GM12878 (cell line): Measurements from ENCODE around the gene HSD17B14.

Experiments
- BHLHE40 ChIP-seq, 2 experiments: fragments of 450-650 bp in 1 of 2; IDR thresholded peaks; 2 replicates each; pipeline ENCODE4 v1.6.1; 2011 to 2017; ENCODE audit warnings: low read depth in 2 of 2, borderline replicate concordance in 1 of 2, improper control_type of control experiment in 1 of 2, low read length in 1 of 2, mild to moderate bottlenecking in 1 of 2
- CEBPB ChIP-seq, 2 experiments: fragments of 150-350 bp in 1 of 2; IDR thresholded peaks; 2 replicates each; pipeline ENCODE4 v1.6.1; 2012 to 2014; ENCODE audit warnings: low read depth in 2 of 2, low read length in 2 of 2, borderline replicate concordance in 1 of 2, inconsistent platforms in 1 of 2
- CHD1 ChIP-seq: IDR thresholded peaks from 2 replicates; pipeline ENCODE4 v1.6.1; 2012; ENCODE audit warnings: low read depth, low read length, improper control_type of control experiment
- EP300 ChIP-seq, 2 experiments: fragments of 150-350 bp in 1 of 2; IDR thresholded peaks; 2 replicates each; pipeline ENCODE4 v1.6.1; 2011 to 2012; ENCODE audit warnings: low read depth in 2 of 2, low read length in 2 of 2, borderline replicate concordance in 1 of 2, improper control_type of control experiment in 1 of 2, inconsistent platforms in 1 of 2; ENCODE audit not compliant: control insufficient read depth in 1 of 2
- GABPA ChIP-seq: IDR thresholded peaks from 2 replicates; pipeline ENCODE4 v1.6.1; 2014; ENCODE audit warnings: antibody characterized with exemption, low read depth, mild to moderate bottlenecking, inconsistent platforms
- SUZ12 ChIP-seq: fragments of 200-600 bp; sonication (generic); IDR thresholded peaks from one replicate; pipeline ENCODE4 v1.6.1; 2018; ENCODE audit warnings: antibody characterized with exemption, mild to moderate bottlenecking; ENCODE audit not compliant: unreplicated experiment
- ZNF24 ChIP-seq: fragments of 450-650 bp; IDR thresholded peaks from 2 replicates; pipeline ENCODE4 v1.6.1; 2017; ENCODE audit warnings: antibody characterized with exemption, mild to moderate bottlenecking
- TF ChIP-seq, protein P1 (sequence below), 3 experiments: IDR thresholded peaks in 2 of 3; conservative IDR thresholded peaks in 1 of 3; 2 replicates each; pipeline ENCODE4 v1.5.1; 2011; ENCODE audit warnings: low read depth in 3 of 3, low read length in 3 of 3, mild to moderate bottlenecking in 3 of 3, control low read depth in 2 of 3, moderate library complexity in 2 of 3, inconsistent platforms in 1 of 3, mixed read lengths in 1 of 3; ENCODE audit not compliant: control insufficient read depth in 2 of 3, insufficient read depth in 1 of 3; ENCODE audit errors: extremely low read depth in 1 of 3

GRCh38 chr19:48879025-48879637 is 42.8 kb upstream of the HSD17B14 start:
- TF ChIP-seq CHD1 (no peak), SUZ12 (no peak), BHLHE40 (IDR thresholded peaks at IDR 0.05; ENCODE audit: borderline replicate concordance in 1 of 2, low read depth in 2 of 2, low read length in 1 of 2) (no peak), EP300 (IDR thresholded peaks at IDR 0.05; ENCODE audit: borderline replicate concordance in 1 of 2, control insufficient read depth in 1 of 2, low read depth in 2 of 2, low read length in 2 of 2) (no peak), CEBPB (IDR thresholded peaks at IDR 0.05; ENCODE audit: borderline replicate concordance in 1 of 2, low read depth in 2 of 2, low read length in 2 of 2) (no peak), ZNF24 (no peak), GABPA (no peak)
- TF ChIP-seq, protein P1, sequence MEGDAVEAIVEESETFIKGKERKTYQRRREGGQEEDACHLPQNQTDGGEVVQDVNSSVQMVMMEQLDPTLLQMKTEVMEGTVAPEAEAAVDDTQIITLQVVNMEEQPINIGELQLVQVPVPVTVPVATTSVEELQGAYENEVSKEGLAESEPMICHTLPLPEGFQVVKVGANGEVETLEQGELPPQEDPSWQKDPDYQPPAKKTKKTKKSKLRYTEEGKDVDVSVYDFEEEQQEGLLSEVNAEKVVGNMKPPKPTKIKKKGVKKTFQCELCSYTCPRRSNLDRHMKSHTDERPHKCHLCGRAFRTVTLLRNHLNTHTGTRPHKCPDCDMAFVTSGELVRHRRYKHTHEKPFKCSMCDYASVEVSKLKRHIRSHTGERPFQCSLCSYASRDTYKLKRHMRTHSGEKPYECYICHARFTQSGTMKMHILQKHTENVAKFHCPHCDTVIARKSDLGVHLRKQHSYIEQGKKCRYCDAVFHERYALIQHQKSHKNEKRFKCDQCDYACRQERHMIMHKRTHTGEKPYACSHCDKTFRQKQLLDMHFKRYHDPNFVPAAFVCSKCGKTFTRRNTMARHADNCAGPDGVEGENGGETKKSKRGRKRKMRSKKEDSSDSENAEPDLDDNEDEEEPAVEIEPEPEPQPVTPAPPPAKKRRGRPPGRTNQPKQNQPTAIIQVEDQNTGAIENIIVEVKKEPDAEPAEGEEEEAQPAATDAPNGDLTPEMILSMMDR (IDR thresholded peaks at IDR 0.05 in 2 of 3, conservative IDR thresholded peaks at IDR 0.05 in 1 of 3; ENCODE audit: control insufficient read depth in 2 of 3, extremely low read depth in 1 of 3, insufficient read depth in 1 of 3, low read depth in 3 of 3, low read length in 3 of 3): no peak
